Cardiac muscle cell (in vitro differentiated cells and primary cell): ENCODE measurements around the gene P3H1. TPM values are rescaled to one million over a fixed set of nuclear protein-coding genes. Genes with fewer than 3 reads are reported as not detected.
"Not testable (repeated sequence)": the region's sequence is repeated elsewhere in the genome, so short reads cannot be mapped to it uniquely, and the experiment has no call there.

Experiments used
- DNase-seq, 2 donors: peaks; one replicate each; pipeline versions ENCODE4 v3.0.0 to v3.0.0-alpha.2; 2010 to 2017; ENCODE audit warnings: low read depth in 1 of 2, low spot score in 1 of 2
- H3K27ac ChIP-seq: fragments of 200-600 bp; sonication (generic); 2 replicates; pipeline ENCODE4 v1.5.1; 2016
- H3K27me3 ChIP-seq: fragments of 200-600 bp; sonication (generic); 2 replicates; pipeline ENCODE4 v1.6.0; 2016; ENCODE audit warnings: control low read depth
- H3K36me3 ChIP-seq: fragments of 200-600 bp; sonication (generic); 2 replicates; pipeline ENCODE4 v1.5.1; 2016; ENCODE audit warnings: control low read depth
- H3K4me1 ChIP-seq: fragments of 200-600 bp; sonication (generic); 2 replicates; pipeline ENCODE4 v1.8.1; 2017; ENCODE audit warnings: low read depth, mild to moderate bottlenecking, mixed run types
- H3K4me3 ChIP-seq: fragments of 200-600 bp; sonication (generic); 2 replicates; pipeline ENCODE4 v1.5.1; 2016; ENCODE audit warnings: mild to moderate bottlenecking
- H3K9me3 ChIP-seq: fragments of 200-600 bp; sonication (generic); 2 replicates; pipeline ENCODE4 v1.5.1; 2017; ENCODE audit warnings: low read depth, mild to moderate bottlenecking, control low read depth
- CTCF ChIP-seq: IDR thresholded peaks from 2 replicates; pipeline ENCODE4 v1.5.1; 2012; ENCODE audit warnings: low read depth, mild to moderate bottlenecking, low read length
- polyA plus RNA-seq: library from polyadenylated mRNA; unstranded; fragments of >200 nt; fragmentation: Nextera tagmentation; extraction: Ambion mirVana; gene quantifications from 2 replicates; pipeline ENCODE4 v1.2.1, GENCODE V29; 2016
- total RNA-seq: library from RNA; depleted of rRNA; stranded (reverse); fragments of >200 nt; gene quantifications from 2 replicates; pipeline ENCODE4 v1.2.3, GENCODE V29; 2016

The P3H1 gene
- total and polyA plus RNA-seq, 2 experiments from 2014 or later: 56.1 to 65.4 TPM

- H3K4me1 ChIP-seq: no peaks in the 10 kb centered on the region
- H3K36me3 ChIP-seq: peaks cover 62% of the 10 kb centered on the region
- no peak overlapping the region for H3K4me3 ChIP-seq
- H3K9me3 ChIP-seq: no peaks in the 10 kb centered on the region
- peak; percentile 64 to 70 for DNase-seq
- TF ChIP-seq CTCF: peak; percentile 65
- H3K27ac ChIP-seq: no peak overlapping the region
- no peaks in the 10 kb centered on the region for H3K27me3 ChIP-seq
Measured at GRCh38 chr1:42756956-42757891, 9.6 kb downstream of the P3H1 start.

- Histone ChIP-seq H3K27ac (no peak overlapping the region), H3K4me3 (no peak overlapping the region), H3K36me3 (peaks cover 53% of the 10 kb centered on the region), H3K4me1 (no peaks in the 10 kb centered on the region), H3K9me3 (no peaks in the 10 kb centered on the region), H3K27me3 (no peaks in the 10 kb centered on the region)
- TF ChIP-seq CTCF: no peak
- DNase-seq: peak in 1 of 2 donors; percentile 61
Measured at GRCh38 chr1:42753070-42753469, 13.8 kb downstream of the P3H1 start.

- no peak for DNase-seq
- Histone ChIP-seq H3K27ac (no peak overlapping the region), H3K4me3 (no peak overlapping the region), H3K27me3 (no peaks in the 10 kb centered on the region), H3K9me3 (no peaks in the 10 kb centered on the region), H3K36me3 (peaks cover 49% of the 10 kb centered on the region), H3K4me1 (peaks cover 5% of the 10 kb centered on the region)
- TF ChIP-seq CTCF: no peak
Measured at GRCh38 chr1:42752284-42752683, 14.5 kb downstream of the P3H1 start.

- peaks cover 49% of the 10 kb centered on the region for H3K36me3 ChIP-seq
- H3K9me3 ChIP-seq, H3K4me3 ChIP-seq, H3K27ac ChIP-seq, DNase-seq, H3K4me1 ChIP-seq, H3K27me3 ChIP-seq: not testable (repeated sequence)
Measured at GRCh38 chr1:42751511-42752070, 15.2 kb downstream of the P3H1 start.

GRCh38 chr1:42750041-42750440 is 16.8 kb downstream of the P3H1 start:
- peaks cover 52% of the 10 kb centered on the region for H3K36me3 ChIP-seq

More at GRCh38 chr1:42750041-42750440, 16.8 kb downstream of the P3H1 start:
- DNase-seq: no peak
- Histone ChIP-seq H3K27ac (no peak overlapping the region), H3K4me1 (peaks cover 6% of the 10 kb centered on the region), H3K9me3 (no peaks in the 10 kb centered on the region), H3K4me3 (no peak overlapping the region), H3K27me3 (no peaks in the 10 kb centered on the region)
- no peak for TF ChIP-seq CTCF
